HG02678 (cell line): ENCODE measurements around the gene CYP4F8.
"Not testable (repeated sequence)": the region's sequence is repeated elsewhere in the genome, so short reads cannot be mapped to it uniquely, and the experiment has no call there.

Experiments used
- ATAC-seq: cut with Tn5 transposase; IDR thresholded peaks from one replicate; pipeline ENCODE4 v1.9.1; 2021; ENCODE audit warnings: mild to moderate bottlenecking, moderate library complexity; ENCODE audit not compliant: unreplicated experiment

CYP4F8 gene

GRCh38 chr19:15614507-15615379 lies at the start of gene CYP4F8:
Gene CYP4F8 (plus strand): TSS chr19:15615218. CDS start chr19:15615617, 399 bp downstream.
- no peak for ATAC-seq

DNA sequence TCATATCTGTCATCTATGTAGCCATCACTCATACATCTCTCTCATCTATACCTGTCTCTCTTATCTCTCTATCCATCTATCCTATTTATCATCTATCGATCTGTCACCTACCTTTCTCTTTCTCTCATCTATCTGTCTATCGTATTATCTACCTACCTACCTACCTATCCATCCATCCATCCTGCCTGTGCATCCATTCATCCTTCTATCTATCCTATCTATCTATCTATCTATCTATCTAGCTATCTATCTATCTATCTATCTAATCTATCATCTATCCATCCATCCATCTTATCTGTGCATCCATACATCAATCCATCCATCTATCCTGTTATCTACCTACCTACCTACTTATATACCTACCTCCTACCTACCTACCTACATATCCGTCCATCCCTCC lies 44.6 kb upstream of the CYP4F8 start:
- ATAC-seq, result no peak

DNA sequence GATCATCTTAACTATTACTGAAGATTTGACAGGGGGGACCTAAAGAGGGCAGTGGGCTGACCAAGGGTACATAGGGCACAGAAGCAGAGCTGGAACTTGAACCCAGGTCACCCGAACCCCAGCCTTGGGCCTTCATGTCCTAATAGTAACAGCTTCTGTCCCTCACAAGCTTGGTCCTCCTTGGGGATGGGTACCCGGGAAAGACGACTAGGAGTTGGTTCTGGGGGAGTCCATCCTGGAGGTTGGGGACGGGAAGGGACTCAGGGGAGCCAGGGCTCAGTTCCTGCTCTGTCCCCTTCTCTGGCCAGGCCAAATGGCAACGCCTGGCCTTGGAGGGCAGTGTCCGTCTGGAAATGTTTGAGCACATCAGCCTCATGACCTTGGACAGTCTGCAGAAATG lies 39.6 kb upstream of the CYP4F8 start:
- no peak for ATAC-seq

- ATAC-seq, result no peak
Observed at GRCh38 chr19:15576526-15577156, 38.4 kb upstream of the CYP4F8 start.

GRCh38 chr19:15577184-15577771 lies 37.7 kb upstream of the CYP4F8 start:
- ATAC-seq, result no peak

GRCh38 chr19:15583346-15583745 lies 31.7 kb upstream of the CYP4F8 start:
- no peak for ATAC-seq

GRCh38 chr19:15584095-15584494 lies 30.9 kb upstream of the CYP4F8 start:
- no peak for ATAC-seq

DNA sequence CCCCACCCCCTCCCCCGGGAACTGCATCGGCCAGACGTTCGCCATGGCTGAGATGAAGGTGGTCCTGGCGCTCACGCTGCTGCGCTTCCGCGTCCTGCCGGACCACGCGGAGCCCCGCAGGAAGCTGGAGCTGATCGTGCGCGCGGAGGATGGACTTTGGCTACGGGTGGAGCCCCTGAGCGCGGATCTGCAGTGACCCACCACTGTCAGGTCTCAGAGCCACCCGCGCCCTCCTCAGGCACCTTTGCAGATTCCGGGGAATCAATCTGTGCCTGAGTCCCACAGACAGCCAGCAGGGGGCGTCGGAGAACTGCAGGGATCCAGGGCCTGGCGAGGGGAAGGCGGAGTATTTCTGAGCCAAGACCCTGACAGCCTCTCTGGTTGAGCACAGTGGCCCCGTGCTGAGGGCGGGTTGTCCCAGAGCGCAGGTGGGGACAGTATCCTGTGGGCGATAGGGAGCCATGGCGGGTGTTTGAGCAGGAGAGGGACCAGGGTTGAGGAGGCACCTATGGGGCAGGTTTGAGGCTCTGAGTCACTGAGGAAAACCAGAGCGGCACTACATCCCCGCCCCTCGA lies 30.4 kb upstream of the CYP4F8 start:
- ATAC-seq, result no peak

DNA sequence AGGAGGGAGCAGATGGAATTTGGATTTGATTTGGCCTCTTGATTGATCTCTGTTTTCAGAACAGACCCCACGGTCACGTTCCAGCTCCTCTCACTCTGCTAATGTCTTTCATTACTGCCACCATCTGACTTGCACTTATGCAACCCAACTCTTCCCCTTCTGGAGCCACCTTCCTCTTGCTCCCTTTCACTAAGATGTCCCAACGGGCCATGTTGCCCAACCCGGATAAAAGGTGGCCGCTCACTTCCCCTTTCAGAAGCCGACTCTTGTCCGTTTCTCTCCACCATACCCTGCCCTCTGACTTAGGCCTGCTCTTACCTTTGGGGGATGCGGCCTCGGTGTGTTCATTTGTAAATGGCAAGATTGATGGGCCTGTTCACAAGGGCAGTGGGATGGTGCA lies 27.4 kb upstream of the CYP4F8 start:
- ATAC-seq, result no peak

- no peak for ATAC-seq
Observed at GRCh38 chr19:15588265-15588664, 26.8 kb upstream of the CYP4F8 start.

DNA sequence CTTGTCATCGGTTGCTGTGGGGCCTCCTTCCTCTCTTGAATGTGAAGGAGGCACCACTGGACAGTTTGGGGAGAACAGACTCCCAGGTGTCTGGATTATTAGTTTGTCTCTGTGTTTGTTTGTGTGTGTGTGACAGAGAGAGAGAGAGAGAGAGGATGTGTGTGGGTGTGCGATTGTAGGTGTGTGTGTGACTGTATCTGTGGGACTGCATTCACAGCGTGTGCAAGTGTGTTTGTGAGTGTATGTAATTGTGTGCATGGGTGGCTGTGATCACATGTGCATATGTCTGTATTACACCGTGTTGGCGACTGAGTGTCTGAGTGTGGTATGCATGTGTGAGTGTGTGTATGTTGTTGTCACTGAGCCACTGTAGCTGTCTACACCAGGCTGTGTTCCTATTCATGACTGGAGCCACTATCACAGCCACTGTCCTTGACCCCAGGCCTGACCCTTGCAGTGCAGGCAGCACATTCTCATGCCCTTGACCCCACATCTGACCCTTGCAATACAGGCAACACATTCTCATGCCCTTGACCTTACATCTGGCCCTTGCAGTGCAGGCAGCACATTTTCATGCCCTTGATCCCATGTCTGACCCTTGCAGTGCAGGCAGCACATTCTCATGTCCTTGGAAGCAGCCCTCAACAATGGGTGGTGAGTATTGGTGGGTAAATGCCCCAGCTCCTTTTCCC lies 25.1 kb upstream of the CYP4F8 start:
- ATAC-seq, result no peak

DNA sequence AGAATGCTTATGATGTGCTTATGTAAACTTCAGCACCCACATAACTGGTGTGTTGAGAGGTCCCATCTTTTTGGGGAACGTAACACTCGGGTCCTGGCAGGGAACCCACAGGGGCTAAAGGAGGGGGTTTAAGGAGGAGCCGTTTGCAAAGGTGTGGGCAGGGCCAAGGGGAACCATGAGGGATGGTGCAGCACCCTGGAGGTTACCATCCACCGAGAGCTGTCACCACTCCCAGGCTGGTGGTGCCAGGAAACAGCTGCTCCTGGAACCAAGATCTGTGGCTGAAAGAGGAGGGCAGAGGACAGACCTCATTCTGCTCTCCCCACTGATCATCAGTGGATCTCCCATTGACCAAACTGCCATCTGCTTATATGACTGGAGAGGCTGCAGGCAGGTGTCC lies 23.2 kb upstream of the CYP4F8 start:
- no peak for ATAC-seq

DNA sequence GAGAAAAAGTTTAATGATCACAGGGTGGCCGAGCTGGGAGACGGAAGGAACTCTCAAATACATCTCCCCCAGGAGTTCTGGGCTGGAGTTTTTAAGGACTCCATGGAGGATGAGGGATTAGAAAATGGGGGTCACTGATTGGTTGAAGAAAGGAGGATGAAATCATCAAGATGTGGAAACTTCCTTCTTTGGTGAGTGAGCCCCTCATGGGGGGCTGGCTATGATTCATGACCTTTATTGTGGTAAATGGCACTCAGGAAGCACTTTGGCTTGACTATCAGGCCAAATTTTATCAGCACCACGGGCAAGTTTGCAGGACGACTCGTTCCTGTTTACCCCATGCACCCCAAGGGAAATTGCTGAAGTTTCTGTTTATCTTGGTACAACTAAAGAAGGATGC lies 22.5 kb upstream of the CYP4F8 start:
- ATAC-seq, result not testable (repeated sequence)

GRCh38 chr19:15593766-15594165 lies 21.3 kb upstream of the CYP4F8 start:
- not testable (repeated sequence) for ATAC-seq

DNA sequence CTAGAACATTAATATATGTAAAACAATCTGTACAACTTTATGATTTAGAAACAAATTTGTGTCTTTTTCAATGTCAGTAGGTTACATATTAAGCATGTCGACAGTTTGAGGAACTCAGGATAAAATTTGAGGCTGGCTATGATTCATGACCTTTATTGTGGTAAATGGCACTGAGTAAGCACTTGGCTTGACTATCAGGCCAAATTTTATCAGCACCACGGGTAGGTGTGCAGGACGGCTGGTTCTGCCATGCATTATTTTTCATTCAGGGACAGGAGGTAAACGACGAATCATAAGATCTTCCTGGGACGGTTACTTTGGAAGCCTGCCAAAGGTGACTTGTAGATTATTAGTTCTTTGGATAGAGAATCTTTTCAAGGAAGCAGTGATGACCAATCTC lies 19.9 kb upstream of the CYP4F8 start:
- ATAC-seq, result no peak

- ATAC-seq, result not testable (repeated sequence)
Observed at GRCh38 chr19:15607978-15608925, 6.8 kb upstream of the CYP4F8 start.

- ATAC-seq, result no peak
Observed at GRCh38 chr19:15609261-15609660, 5.8 kb upstream of the CYP4F8 start.

DNA sequence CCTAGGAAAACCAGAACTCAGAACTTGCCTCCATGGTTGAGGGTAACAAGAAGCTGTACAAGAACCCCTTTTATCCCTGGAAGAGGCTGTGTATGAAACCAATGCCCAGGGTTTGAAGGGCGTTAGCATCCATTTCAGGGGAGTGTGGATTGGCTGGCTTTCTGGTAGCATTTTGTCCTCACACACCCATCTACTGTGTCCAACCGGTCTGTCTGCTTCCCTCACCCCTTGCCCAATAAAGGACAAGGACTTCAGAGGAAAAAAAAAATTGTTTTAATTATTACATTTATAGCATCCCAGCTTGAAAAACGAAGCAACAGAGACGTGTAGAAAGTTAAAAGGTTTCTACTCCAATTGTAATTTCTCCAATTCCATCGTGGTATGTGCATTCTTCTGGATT lies 2.7 kb upstream of the CYP4F8 start:
- ATAC-seq, result no peak

DNA sequence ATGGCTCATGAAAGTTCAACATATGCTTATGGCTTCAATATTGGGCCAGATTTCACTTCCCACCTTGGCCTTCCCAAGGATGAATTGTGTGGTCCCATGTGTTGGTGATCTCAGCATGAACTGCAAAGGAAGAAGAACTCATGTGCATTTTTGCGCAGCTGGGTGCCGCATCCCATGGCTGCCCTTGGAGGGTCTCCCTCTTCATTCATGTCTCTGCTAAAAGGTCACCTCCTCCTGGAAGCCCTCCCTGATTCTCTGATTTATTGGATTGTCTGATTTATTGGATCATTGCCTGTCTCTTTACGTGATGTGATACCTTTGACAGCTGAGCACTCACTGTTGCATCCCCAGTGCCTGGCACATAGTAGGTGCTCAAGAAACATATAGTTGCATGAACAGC lies 1.7 kb upstream of the CYP4F8 start:
- no peak for ATAC-seq

DNA sequence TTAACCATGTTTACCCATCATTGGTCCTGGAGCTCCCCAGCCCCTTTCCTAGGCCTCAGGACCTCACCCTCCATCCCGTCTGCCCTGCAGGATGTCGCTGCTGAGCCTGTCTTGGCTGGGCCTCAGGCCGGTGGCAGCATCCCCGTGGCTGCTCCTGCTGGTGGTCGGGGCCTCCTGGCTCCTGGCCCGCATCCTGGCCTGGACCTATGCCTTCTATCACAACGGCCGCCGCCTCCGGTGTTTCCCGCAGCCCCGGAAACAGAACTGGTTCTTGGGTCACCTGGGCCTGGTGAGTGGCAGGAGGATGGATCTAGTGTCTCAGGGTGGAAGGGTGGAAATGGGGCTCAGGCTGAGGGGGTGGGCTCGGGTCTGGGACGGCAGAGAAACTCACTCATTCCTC lies 508 bp downstream of the CYP4F8 start:
- no peak for ATAC-seq
